Activated CD8-positive, alpha-beta memory T cell treated with anti-CD3 and anti-CD28 coated beads for 36 hours (primary cell): ENCODE results near the gene FAM161B. TPM values are rescaled to one million over a fixed set of nuclear protein-coding genes. Genes with fewer than 3 reads are reported as not detected.

ENCODE experiments used
- CTCF ChIA-PET: fragments of 350-600 bp; sonication (Branson Sonifier 250); formaldehyde crosslinking; loops from one replicate; lab custom pipeline; 2021; ENCODE audit warnings: antibody characterized with exemption; lab: Charles Lee
- POLR2A ChIA-PET: fragments of 350-600 bp; sonication (Branson Sonifier 250); formaldehyde crosslinking; loops from one replicate; lab custom pipeline; 2021; ENCODE audit warnings: antibody characterized with exemption; lab: Charles Lee
- total RNA-seq, 2 experiments: library from RNA; stranded (reverse); gene quantifications; one replicate each; pipeline ENCODE4 v1.2.3, GENCODE V29; 2021

FAM161B gene
- total RNA-seq, 2 experiments from 2014 or later = 1.2 to 1.4 TPM

GRCh38 chr14:73887694-73888459 lies 62.0 kb downstream of the FAM161B start:
- CTCF ChIA-PET = interaction anchor here (1.4 to 1.6 kb wide), 2 partner anchors 36 to 145 kb away, joined by 3 to 5 read pairs; partner anchors contain the start of gene PTGR2
- POLR2A ChIA-PET = no interaction called here

- CTCF ChIA-PET = interaction anchor here (0.6 to 1.6 kb wide), 3 partner anchors 35 to 317 kb away, joined by 3 to 5 read pairs (median 4); partner anchors contain the start of gene PTGR2
- POLR2A ChIA-PET = interaction anchor here (1.3 to 2.0 kb wide), 4 partner anchors 9 to 102 kb away, joined by 3 to 8 read pairs (median 6); partner anchors contain the start of gene PTGR2
Measured at GRCh38 chr14:73887318-73887616, 62.6 kb downstream of the FAM161B start.

DNA sequence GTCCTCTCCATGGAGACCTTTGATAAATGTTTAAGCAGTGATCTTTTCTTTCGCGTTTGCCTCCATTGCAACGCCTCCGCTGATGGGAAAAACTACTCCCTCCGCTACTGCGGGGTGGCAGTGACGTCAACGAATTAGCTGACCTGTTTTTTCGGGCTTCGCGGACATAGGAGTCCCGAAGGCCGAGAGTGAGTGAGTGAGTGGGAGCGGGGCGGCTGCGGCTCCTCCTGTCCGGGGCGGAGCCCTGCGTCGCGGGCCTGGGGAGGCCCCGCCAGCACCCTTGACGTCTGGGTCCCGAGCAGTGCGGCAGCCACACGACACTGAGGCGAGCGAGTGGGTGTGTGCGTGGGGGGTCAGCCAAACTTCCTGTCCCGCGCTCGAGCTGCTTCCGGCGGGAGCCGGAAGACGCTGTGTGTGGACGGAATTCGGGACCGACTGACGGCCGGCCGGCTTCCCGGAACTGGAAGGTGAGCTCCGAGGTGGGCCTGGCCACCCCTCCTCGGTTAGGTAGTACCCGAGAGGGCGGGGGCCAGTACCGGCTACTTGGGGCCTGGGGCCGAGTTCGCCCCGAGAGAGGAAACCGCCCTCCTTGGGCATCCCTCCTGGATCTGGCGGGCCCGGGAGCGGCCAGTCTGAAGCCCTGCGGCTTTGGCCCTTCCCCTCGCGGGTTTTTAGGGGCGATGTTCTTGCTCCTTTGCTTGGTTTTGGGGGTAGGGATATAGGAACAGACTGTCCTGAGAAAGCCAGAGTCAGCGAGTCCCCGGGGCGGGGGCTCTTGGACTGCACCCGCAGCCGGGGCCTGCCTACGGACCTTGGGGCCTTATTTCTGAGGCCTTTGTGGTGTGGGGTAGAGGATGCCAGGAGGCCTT lies 63.2 kb downstream of the FAM161B start, which contains the start of gene ZNF410:
Gene ZNF410 (plus strand): TSS at position 411 of the 869 bp plus-strand sequence. CDS start 5,317 bp downstream, outside the sequence.
- ChIA-PET POLR2A (interaction anchor here (0.6 to 2.0 kb wide), 8 partner anchors 10 to 144 kb away, joined by 3 to 8 read pairs (median 5); partner anchors contain the start of gene PTGR2), CTCF (interaction anchor here (0.6 to 1.6 kb wide), 3 partner anchors 34 to 317 kb away, joined by 3 to 5 read pairs (median 4); partner anchors contain the start of gene PTGR2)

- CTCF ChIA-PET = no interaction called here
- POLR2A ChIA-PET = no interaction called here
Measured at GRCh38 chr14:73884438-73885190, 65.3 kb downstream of the FAM161B start.

Other genes starting within 250 kb of the FAM161B start
- 10 to 100 TPM; 43.2 to 44.7 TPM for gene PNMA1, start 235.7 kb downstream of the FAM161B start, total RNA-seq
- gene PTGR2, start 98.3 kb downstream of the FAM161B start, total RNA-seq = 1 to 10 TPM; 4.5 to 5.0 TPM
- gene ZNF410, start 63.2 kb downstream of the FAM161B start, total RNA-seq = 10 to 100 TPM; 66.1 to 66.7 TPM
- gene COQ6, start 208 bp upstream of the FAM161B start, total RNA-seq = 10 to 100 TPM; 18.2 to 20.3 TPM
- 10 to 100 TPM; 12.6 to 12.8 TPM for gene ENTPD5, start 69.2 kb upstream of the FAM161B start, total RNA-seq
- 1 to 10 TPM; 2.0 to 2.7 TPM for gene BBOF1, start 69.3 kb upstream of the FAM161B start, total RNA-seq
- gene ALDH6A1, start 134.4 kb upstream of the FAM161B start, total RNA-seq = 10 to 100 TPM; 12.3 to 12.4 TPM
- 10 to 100 TPM; 16.6 to 17.7 TPM for gene LIN52, start 134.9 kb upstream of the FAM161B start, total RNA-seq